Natural killer cell (primary cell): ENCODE measurements around the gene PSG5. TPM values are rescaled to one million over a fixed set of nuclear protein-coding genes. Genes with fewer than 3 reads are reported as not detected.
"Not testable (repeated sequence)": the region's sequence is repeated elsewhere in the genome, so short reads cannot be mapped to it uniquely, and the experiment has no call there.

ENCODE experiments used
- ATAC-seq, 3 donors: fragments of 150-1000 bp in 2 of 3; fragments of 200-7000 bp in 1 of 3; cut with Tn5 transposase; 1 replicate in 1 of 3; 2 replicates in 2 of 3; pipeline ENCODE4 v1.10.0; 2021; ENCODE audit warnings: mild to moderate bottlenecking in 2 of 3, moderate library complexity in 2 of 3
- DNase-seq, 2 donors: peaks; one replicate each; pipeline versions ENCODE4 v3.0.0 to v3.0.0-alpha.2; 2013 to 2021; ENCODE audit warnings: mixed read lengths in 1 of 2
- H3K27ac ChIP-seq: one replicate; pipeline ENCODE4 v1.5.1; 2013; ENCODE audit warnings: mild to moderate bottlenecking, low read length
- H3K27me3 ChIP-seq: one replicate; pipeline ENCODE4 v1.6.1; 2013; ENCODE audit warnings: low read length; ENCODE audit not compliant: control insufficient read depth, insufficient read depth
- H3K36me3 ChIP-seq: one replicate; pipeline ENCODE4 v1.6.1; 2013; ENCODE audit warnings: low read length; ENCODE audit not compliant: control insufficient read depth, insufficient read depth
- H3K4me1 ChIP-seq: one replicate; pipeline ENCODE4 v1.6.1; 2013; ENCODE audit warnings: low read length; ENCODE audit not compliant: control insufficient read depth, insufficient read depth
- H3K4me3 ChIP-seq: one replicate; pipeline ENCODE4 v1.5.1; 2013; ENCODE audit warnings: low read length
- H3K9me3 ChIP-seq: one replicate; pipeline ENCODE4 v1.6.1; 2013; ENCODE audit warnings: low read length; ENCODE audit not compliant: control insufficient read depth, insufficient read depth
- H3K27ac Mint-ChIP-seq, 2 donors: one replicate each; pipeline ENCODE4 v1.8.0; 2022; ENCODE audit warnings: mild to moderate bottlenecking in 2 of 2, mixed read lengths in 2 of 2, moderate library complexity in 1 of 2
- H3K27me3 Mint-ChIP-seq, 2 donors: one replicate each; pipeline ENCODE4 v1.8.0; 2022; ENCODE audit warnings: low read depth in 2 of 2, mixed read lengths in 2 of 2
- H3K36me3 Mint-ChIP-seq: one replicate; pipeline ENCODE4 v1.8.0; 2022; ENCODE audit warnings: mixed read lengths
- H3K4me1 Mint-ChIP-seq, 2 donors: one replicate each; pipeline ENCODE4 v1.8.0; 2022; ENCODE audit warnings: mixed read lengths in 2 of 2
- H3K4me3 Mint-ChIP-seq: one replicate; pipeline ENCODE4 v1.8.0; 2022; ENCODE audit warnings: mild to moderate bottlenecking, moderate library complexity, mixed read lengths
- H3K9me3 Mint-ChIP-seq, 2 donors: one replicate each; pipeline ENCODE4 v1.8.0; 2022; ENCODE audit warnings: mixed read lengths in 2 of 2
- WGBS: methylation state at CpG from one replicate; pipeline ENCODE4 v1.1.7; 2013; ENCODE audit warnings: missing lambda C conversion rate; ENCODE audit not compliant: insufficient coverage; 5-methylcytosine and 5-hydroxymethylcytosine counted together
- intact Hi-C: fragments of 100-400 bp; cut with micrococcal nuclease; formaldehyde crosslinking; loops from one replicate; pipeline ENCODE4 v1.14.2; 2022
- total RNA-seq, 4 donors: library from RNA; stranded (reverse); fragments of 120-200 nt in 1 of 4; gene quantifications; one replicate each; pipeline versions ENCODE4 v1.2.3 to v1.2.4, GENCODE V29; 2013 to 2022

Gene PSG5
- total RNA-seq, 3 donors from 2014 or later (not counting 1 experiment from before 2014, with no cell fraction given): not detected

GRCh38 chr19:43197666-43198397 lies 11.5 kb upstream of the PSG5 start:
- H3K36me3 Mint-ChIP-seq, DNase-seq, H3K36me3 ChIP-seq, H3K27me3 ChIP-seq, H3K4me1 ChIP-seq, H3K27ac ChIP-seq, H3K9me3 Mint-ChIP-seq, H3K4me3 Mint-ChIP-seq, H3K4me1 Mint-ChIP-seq, ATAC-seq, H3K27ac Mint-ChIP-seq, H3K4me3 ChIP-seq, intact Hi-C loops, H3K9me3 ChIP-seq: not testable (repeated sequence)
- 93% methylated on average over 4 of the region's 7 CpGs for WGBS
- H3K27me3 Mint-ChIP-seq: peaks cover 0 to 25% of the 10 kb centered on the region in 2 donors

- H3K4me1 ChIP-seq, H3K27me3 ChIP-seq, H3K36me3 Mint-ChIP-seq, intact Hi-C loops, H3K4me3 ChIP-seq, H3K9me3 Mint-ChIP-seq, H3K4me1 Mint-ChIP-seq, DNase-seq, ATAC-seq, H3K4me3 Mint-ChIP-seq, H3K9me3 ChIP-seq, H3K27ac ChIP-seq, H3K36me3 ChIP-seq, H3K27ac Mint-ChIP-seq: not testable (repeated sequence)
- 80% methylated on average over 7 of the region's 7 CpGs for WGBS
- H3K27me3 Mint-ChIP-seq: peaks cover 6 to 46% of the 10 kb centered on the region in 2 donors
These were observed 8.1 kb upstream of the PSG5 start for GRCh38 chr19:43194397-43194796.

- DNase-seq, H3K36me3 ChIP-seq, H3K27me3 ChIP-seq, H3K9me3 Mint-ChIP-seq, H3K4me1 Mint-ChIP-seq, H3K27ac ChIP-seq, intact Hi-C loops, H3K36me3 Mint-ChIP-seq, H3K4me3 Mint-ChIP-seq, H3K9me3 ChIP-seq, H3K4me1 ChIP-seq, H3K27ac Mint-ChIP-seq, H3K4me3 ChIP-seq, ATAC-seq: not testable (repeated sequence)
- 91% methylated on average over 2 of the region's 4 CpGs for WGBS
- H3K27me3 Mint-ChIP-seq: peaks cover 6 to 46% of the 10 kb centered on the region in 2 donors
These were observed 6.2 kb upstream of the PSG5 start for GRCh38 chr19:43192381-43193155.

GRCh38 chr19:43188092-43188491 lies 1.8 kb upstream of the PSG5 start:
- intact Hi-C loops, H3K4me3 Mint-ChIP-seq: not testable (repeated sequence)
- WGBS: 72% methylated on average over 8 of the region's 9 CpGs

GRCh38 chr19:43181869-43182771 lies 4.2 kb downstream of the PSG5 start:
- H3K27me3 ChIP-seq, H3K4me1 Mint-ChIP-seq, H3K27ac ChIP-seq, H3K4me3 ChIP-seq, H3K36me3 ChIP-seq, H3K4me1 ChIP-seq, H3K9me3 Mint-ChIP-seq, intact Hi-C loops, DNase-seq, ATAC-seq, H3K4me3 Mint-ChIP-seq, H3K9me3 ChIP-seq, H3K36me3 Mint-ChIP-seq, H3K27ac Mint-ChIP-seq: not testable (repeated sequence)
- 56% methylated on average over 2 of the region's 4 CpGs for WGBS
- peaks cover 10 to 17% of the 10 kb centered on the region in 2 donors for H3K27me3 Mint-ChIP-seq

More at GRCh38 chr19:43188092-43188491, 1.8 kb upstream of the PSG5 start:
- H3K27ac Mint-ChIP-seq, H3K36me3 ChIP-seq, H3K9me3 Mint-ChIP-seq, DNase-seq, H3K36me3 Mint-ChIP-seq, H3K9me3 ChIP-seq, H3K27me3 ChIP-seq, ATAC-seq, H3K4me3 ChIP-seq, H3K27ac ChIP-seq, H3K4me1 Mint-ChIP-seq, H3K4me1 ChIP-seq: not testable (repeated sequence)
- peaks cover 14 to 29% of the 10 kb centered on the region in 2 donors for H3K27me3 Mint-ChIP-seq

GRCh38 chr19:43179569-43180147 lies 6.7 kb downstream of the PSG5 start:
- H3K4me3 Mint-ChIP-seq: not testable (repeated sequence)
- 7% methylated on average over 1 of the region's 1 CpG for WGBS

GRCh38 chr19:43178577-43178976 lies 7.8 kb downstream of the PSG5 start:
- H3K27ac Mint-ChIP-seq, ATAC-seq, H3K4me3 ChIP-seq, H3K4me1 Mint-ChIP-seq, H3K27me3 ChIP-seq, intact Hi-C loops, DNase-seq, H3K9me3 Mint-ChIP-seq, H3K4me3 Mint-ChIP-seq, H3K4me1 ChIP-seq, H3K36me3 ChIP-seq, H3K36me3 Mint-ChIP-seq, H3K27ac ChIP-seq, H3K9me3 ChIP-seq: not testable (repeated sequence)
- WGBS: 100% methylated on average over 1 of the region's 3 CpGs
- peaks cover 7 to 32% of the 10 kb centered on the region in 2 donors for H3K27me3 Mint-ChIP-seq

More at GRCh38 chr19:43179569-43180147, 6.7 kb downstream of the PSG5 start:
- H3K27me3 ChIP-seq, H3K9me3 ChIP-seq, ATAC-seq, H3K9me3 Mint-ChIP-seq, H3K36me3 ChIP-seq, H3K36me3 Mint-ChIP-seq, H3K4me1 Mint-ChIP-seq, intact Hi-C loops, H3K4me1 ChIP-seq, H3K4me3 ChIP-seq, H3K27ac Mint-ChIP-seq, DNase-seq, H3K27ac ChIP-seq: not testable (repeated sequence)
- H3K27me3 Mint-ChIP-seq: peaks cover 3 to 28% of the 10 kb centered on the region in 2 donors
